WTC11 (cell line): ENCODE measurements around the gene ATP8B3.

Source experiments
- ARID4B ChIP-seq: sonication (generic); formaldehyde crosslinking; IDR thresholded peaks from 2 replicates; pipeline ENCODE4 v1.8.0; 2023; ENCODE audit warnings: missing genetic modification reagents, mild to moderate bottlenecking, borderline replicate concordance
- ATF2 ChIP-seq: sonication (generic); formaldehyde crosslinking; IDR thresholded peaks from 2 replicates; pipeline ENCODE4 v1.8.1; 2022; ENCODE audit warnings: low read depth, missing genetic modification reagents, borderline replicate concordance
- CTCF ChIP-seq: fragments of 200-600 bp; IDR thresholded peaks from 2 replicates; pipeline ENCODE4 v1.8.0; 2022; ENCODE audit warnings: antibody characterized with exemption
- ELF4 ChIP-seq: sonication (generic); formaldehyde crosslinking; IDR thresholded peaks from 2 replicates; pipeline ENCODE4 v1.8.1; 2022; ENCODE audit warnings: low read depth, mild to moderate bottlenecking, moderate library complexity, missing genetic modification reagents
- JUN ChIP-seq: sonication (generic); formaldehyde crosslinking; IDR thresholded peaks from 2 replicates; pipeline ENCODE4 v1.8.0; 2023; ENCODE audit warnings: mild to moderate bottlenecking, missing genetic modification reagents
- KAT7 ChIP-seq: sonication (generic); formaldehyde crosslinking; IDR thresholded peaks from 2 replicates; pipeline ENCODE4 v1.8.1; 2023; ENCODE audit warnings: missing genetic modification reagents, mild to moderate bottlenecking, borderline replicate concordance
- OVOL2 ChIP-seq: fragments of 250-450 bp; sonication (Bioruptor Pico); IDR thresholded peaks from 2 replicates; pipeline ENCODE4 v1.9.0; 2021; ENCODE audit warnings: mild to moderate bottlenecking, borderline replicate concordance
- USF2 ChIP-seq: sonication (generic); formaldehyde crosslinking; IDR thresholded peaks from 2 replicates; pipeline ENCODE4 v1.8.1; 2023; ENCODE audit warnings: mild to moderate bottlenecking, missing genetic modification reagents, moderate library complexity
- TF ChIP-seq, protein P1 (sequence below): sonication (generic); formaldehyde crosslinking; IDR thresholded peaks from 2 replicates; pipeline ENCODE4 v1.8.1; 2023; ENCODE audit warnings: mild to moderate bottlenecking, missing genetic modification reagents
- TF ChIP-seq, protein P2 (sequence below): sonication (generic); formaldehyde crosslinking; IDR thresholded peaks from 2 replicates; pipeline ENCODE4 v1.8.1; 2022; ENCODE audit warnings: low read depth, mild to moderate bottlenecking, moderate library complexity, missing genetic modification reagents, borderline replicate concordance
- TF ChIP-seq, protein P3 (sequence below): sonication (generic); formaldehyde crosslinking; IDR thresholded peaks from 2 replicates; pipeline ENCODE4 v1.8.1; 2023; ENCODE audit warnings: mild to moderate bottlenecking, missing genetic modification reagents, borderline replicate concordance
- TF ChIP-seq, protein P4 (sequence below): sonication (generic); formaldehyde crosslinking; IDR thresholded peaks from 2 replicates; pipeline ENCODE4 v1.8.0; 2022; ENCODE audit warnings: mild to moderate bottlenecking, missing genetic modification reagents

DNA sequence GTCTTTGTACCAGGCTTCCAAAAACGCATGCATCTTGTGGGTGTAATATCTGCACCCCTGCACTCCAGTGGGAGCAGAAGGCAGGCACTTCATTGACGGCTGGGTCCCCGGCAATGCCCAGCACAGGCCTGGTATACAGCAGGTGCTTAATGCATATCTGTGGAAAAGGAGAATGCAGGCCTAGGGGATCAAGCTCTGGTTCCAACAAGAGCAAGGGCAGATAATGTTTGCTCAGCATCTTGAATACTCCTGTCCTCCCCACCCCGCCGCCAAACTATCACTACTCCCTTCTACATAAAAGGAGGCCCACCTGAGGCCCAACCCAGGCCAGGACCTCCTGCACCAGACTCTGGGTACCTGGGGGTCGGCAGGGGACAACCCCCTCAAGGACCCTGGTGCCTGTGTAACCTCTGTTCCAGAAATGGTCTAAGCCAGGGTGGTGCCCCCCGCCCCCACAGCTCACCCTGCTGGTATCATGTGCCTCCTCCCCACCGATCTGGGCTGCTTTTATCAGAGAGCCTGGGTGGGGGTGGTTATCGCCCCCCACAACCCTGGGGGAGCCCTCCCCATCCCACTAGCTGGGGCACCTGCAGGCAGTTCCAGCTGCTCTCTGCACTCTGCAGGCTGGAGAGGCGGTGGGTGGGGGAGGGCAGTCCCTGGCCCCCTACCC lies 46.5 kb upstream of the ATP8B3 start:
- TF ChIP-seq CTCF (no peak), KAT7 (no peak), USF2 (CRISPR knock-in tag) (no peak), OVOL2 (CRISPR knock-in tag) (no peak), ARID4B (CRISPR knock-in tag) (no peak), ELF4 (no peak), ATF2 (CRISPR knock-in tag) (no peak), JUN (no peak)
- TF ChIP-seq, protein P1, sequence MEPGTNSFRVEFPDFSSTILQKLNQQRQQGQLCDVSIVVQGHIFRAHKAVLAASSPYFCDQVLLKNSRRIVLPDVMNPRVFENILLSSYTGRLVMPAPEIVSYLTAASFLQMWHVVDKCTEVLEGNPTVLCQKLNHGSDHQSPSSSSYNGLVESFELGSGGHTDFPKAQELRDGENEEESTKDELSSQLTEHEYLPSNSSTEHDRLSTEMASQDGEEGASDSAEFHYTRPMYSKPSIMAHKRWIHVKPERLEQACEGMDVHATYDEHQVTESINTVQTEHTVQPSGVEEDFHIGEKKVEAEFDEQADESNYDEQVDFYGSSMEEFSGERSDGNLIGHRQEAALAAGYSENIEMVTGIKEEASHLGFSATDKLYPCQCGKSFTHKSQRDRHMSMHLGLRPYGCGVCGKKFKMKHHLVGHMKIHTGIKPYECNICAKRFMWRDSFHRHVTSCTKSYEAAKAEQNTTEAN (CRISPR knock-in tag), result no peak
- TF ChIP-seq, protein P2, sequence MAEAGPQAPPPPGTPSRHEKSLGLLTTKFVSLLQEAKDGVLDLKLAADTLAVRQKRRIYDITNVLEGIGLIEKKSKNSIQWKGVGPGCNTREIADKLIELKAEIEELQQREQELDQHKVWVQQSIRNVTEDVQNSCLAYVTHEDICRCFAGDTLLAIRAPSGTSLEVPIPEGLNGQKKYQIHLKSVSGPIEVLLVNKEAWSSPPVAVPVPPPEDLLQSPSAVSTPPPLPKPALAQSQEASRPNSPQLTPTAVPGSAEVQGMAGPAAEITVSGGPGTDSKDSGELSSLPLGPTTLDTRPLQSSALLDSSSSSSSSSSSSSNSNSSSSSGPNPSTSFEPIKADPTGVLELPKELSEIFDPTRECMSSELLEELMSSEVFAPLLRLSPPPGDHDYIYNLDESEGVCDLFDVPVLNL, result no peak
- TF ChIP-seq, protein P3, sequence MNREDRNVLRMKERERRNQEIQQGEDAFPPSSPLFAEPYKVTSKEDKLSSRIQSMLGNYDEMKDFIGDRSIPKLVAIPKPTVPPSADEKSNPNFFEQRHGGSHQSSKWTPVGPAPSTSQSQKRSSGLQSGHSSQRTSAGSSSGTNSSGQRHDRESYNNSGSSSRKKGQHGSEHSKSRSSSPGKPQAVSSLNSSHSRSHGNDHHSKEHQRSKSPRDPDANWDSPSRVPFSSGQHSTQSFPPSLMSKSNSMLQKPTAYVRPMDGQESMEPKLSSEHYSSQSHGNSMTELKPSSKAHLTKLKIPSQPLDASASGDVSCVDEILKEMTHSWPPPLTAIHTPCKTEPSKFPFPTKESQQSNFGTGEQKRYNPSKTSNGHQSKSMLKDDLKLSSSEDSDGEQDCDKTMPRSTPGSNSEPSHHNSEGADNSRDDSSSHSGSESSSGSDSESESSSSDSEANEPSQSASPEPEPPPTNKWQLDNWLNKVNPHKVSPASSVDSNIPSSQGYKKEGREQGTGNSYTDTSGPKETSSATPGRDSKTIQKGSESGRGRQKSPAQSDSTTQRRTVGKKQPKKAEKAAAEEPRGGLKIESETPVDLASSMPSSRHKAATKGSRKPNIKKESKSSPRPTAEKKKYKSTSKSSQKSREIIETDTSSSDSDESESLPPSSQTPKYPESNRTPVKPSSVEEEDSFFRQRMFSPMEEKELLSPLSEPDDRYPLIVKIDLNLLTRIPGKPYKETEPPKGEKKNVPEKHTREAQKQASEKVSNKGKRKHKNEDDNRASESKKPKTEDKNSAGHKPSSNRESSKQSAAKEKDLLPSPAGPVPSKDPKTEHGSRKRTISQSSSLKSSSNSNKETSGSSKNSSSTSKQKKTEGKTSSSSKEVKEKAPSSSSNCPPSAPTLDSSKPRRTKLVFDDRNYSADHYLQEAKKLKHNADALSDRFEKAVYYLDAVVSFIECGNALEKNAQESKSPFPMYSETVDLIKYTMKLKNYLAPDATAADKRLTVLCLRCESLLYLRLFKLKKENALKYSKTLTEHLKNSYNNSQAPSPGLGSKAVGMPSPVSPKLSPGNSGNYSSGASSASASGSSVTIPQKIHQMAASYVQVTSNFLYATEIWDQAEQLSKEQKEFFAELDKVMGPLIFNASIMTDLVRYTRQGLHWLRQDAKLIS (CRISPR knock-in tag), result no peak
- TF ChIP-seq, protein P4, sequence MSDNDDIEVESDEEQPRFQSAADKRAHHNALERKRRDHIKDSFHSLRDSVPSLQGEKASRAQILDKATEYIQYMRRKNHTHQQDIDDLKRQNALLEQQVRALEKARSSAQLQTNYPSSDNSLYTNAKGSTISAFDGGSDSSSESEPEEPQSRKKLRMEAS (CRISPR knock-in tag), result no peak
